ENCODE results near the gene SCARB1. TPM values are rescaled to one million over a fixed set of nuclear protein-coding genes. Genes with fewer than 3 reads are reported as not detected.

The SCARB1 gene
- total RNA-seq, 1 experiment from 2014 or later, result 359 TPM

DNA sequence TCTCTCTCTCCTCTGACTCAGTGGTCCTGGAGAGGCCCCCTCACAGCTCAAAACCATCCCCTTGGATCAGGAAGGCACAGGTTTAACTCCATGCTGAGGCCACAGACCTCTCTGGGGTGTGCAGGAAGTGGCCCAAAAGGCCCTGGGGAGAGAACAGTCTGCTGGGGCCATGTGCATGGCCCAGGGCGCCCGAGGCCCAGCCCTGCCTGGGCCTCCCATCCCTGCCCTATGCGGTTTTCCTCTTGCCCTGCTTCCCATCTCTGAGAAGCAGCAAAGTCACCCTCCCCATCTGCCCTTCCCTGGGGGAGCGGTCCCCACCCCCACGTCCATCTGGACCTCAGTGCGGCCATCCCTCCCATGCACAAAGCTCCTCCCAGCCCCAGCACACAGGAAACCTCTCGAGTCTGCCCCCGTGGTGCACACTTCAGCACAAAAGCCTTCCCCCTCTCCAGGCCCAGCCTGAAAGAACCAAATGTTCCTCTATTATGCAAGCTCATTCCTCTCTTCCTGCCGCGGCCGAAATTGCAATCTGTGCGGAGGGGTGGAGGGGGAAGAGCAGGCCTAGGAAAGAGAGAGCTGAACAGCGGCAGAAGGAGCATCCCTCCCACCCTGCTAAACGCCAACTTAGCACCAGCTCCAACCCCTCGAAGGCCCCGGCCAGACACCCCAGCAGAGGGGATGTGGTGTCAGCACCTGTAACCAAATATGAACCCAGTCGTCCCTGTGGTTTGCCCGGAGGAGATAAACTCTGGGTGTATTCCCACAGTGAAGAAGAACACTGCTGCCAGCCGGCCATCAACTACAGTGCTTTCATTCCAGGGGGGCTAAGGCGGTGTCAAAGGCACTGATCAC is 108.5 kb downstream of the SCARB1 start:
- H3K4me1 ChIP-seq (ENCODE audit: control insufficient read depth, insufficient read depth, low read length), result peaks cover 34% of the 10 kb centered on the region
- BruUV-seq (replicated peaks), result no TSS peak
- H3K27me3 ChIP-seq (ENCODE audit: control insufficient read depth, insufficient read depth, low read length), result no peaks in the 10 kb centered on the region
- H3K9me3 ChIP-seq (ENCODE audit: control insufficient read depth, insufficient read depth, low read depth, low read length), result peaks cover 8% of the 10 kb centered on the region; the same call in 1 of the 2 replicates
- ChIA-PET POLR2A (interaction anchor here (0.6 kb wide), 2 partner anchors 54 to 76 kb away, joined by 3 read pairs; no protein-coding TSS in a partner anchor), CTCF (interaction anchor here (1.0 kb wide), 1 partner anchor 15 kb away, joined by 3 read pairs; no protein-coding TSS in a partner anchor)
- H3K4me3 ChIP-seq (ENCODE audit: low read depth in 2 of 2, low read length in 2 of 2), result no peak overlapping the region
- TF ChIP-seq TCF7L2 (IDR thresholded peaks at IDR 0.05; ENCODE audit: low read depth, low read length) (no peak), SIN3A (IDR thresholded peaks at IDR 0.05; ENCODE audit: borderline replicate concordance, insufficient read depth, low read depth, low read length) (no peak), POLR2AphosphoS5 (IDR thresholded peaks at IDR 0.05; ENCODE audit: low read depth, low read length) (no peak)
- TF ChIP-seq, protein P1, sequence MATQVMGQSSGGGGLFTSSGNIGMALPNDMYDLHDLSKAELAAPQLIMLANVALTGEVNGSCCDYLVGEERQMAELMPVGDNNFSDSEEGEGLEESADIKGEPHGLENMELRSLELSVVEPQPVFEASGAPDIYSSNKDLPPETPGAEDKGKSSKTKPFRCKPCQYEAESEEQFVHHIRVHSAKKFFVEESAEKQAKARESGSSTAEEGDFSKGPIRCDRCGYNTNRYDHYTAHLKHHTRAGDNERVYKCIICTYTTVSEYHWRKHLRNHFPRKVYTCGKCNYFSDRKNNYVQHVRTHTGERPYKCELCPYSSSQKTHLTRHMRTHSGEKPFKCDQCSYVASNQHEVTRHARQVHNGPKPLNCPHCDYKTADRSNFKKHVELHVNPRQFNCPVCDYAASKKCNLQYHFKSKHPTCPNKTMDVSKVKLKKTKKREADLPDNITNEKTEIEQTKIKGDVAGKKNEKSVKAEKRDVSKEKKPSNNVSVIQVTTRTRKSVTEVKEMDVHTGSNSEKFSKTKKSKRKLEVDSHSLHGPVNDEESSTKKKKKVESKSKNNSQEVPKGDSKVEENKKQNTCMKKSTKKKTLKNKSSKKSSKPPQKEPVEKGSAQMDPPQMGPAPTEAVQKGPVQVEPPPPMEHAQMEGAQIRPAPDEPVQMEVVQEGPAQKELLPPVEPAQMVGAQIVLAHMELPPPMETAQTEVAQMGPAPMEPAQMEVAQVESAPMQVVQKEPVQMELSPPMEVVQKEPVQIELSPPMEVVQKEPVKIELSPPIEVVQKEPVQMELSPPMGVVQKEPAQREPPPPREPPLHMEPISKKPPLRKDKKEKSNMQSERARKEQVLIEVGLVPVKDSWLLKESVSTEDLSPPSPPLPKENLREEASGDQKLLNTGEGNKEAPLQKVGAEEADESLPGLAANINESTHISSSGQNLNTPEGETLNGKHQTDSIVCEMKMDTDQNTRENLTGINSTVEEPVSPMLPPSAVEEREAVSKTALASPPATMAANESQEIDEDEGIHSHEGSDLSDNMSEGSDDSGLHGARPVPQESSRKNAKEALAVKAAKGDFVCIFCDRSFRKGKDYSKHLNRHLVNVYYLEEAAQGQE (IDR thresholded peaks at IDR 0.05; ENCODE audit: insufficient read depth in 1 of 2, low read depth in 2 of 2, low read length in 1 of 2), result no peak
- TF ChIP-seq, protein P2, sequence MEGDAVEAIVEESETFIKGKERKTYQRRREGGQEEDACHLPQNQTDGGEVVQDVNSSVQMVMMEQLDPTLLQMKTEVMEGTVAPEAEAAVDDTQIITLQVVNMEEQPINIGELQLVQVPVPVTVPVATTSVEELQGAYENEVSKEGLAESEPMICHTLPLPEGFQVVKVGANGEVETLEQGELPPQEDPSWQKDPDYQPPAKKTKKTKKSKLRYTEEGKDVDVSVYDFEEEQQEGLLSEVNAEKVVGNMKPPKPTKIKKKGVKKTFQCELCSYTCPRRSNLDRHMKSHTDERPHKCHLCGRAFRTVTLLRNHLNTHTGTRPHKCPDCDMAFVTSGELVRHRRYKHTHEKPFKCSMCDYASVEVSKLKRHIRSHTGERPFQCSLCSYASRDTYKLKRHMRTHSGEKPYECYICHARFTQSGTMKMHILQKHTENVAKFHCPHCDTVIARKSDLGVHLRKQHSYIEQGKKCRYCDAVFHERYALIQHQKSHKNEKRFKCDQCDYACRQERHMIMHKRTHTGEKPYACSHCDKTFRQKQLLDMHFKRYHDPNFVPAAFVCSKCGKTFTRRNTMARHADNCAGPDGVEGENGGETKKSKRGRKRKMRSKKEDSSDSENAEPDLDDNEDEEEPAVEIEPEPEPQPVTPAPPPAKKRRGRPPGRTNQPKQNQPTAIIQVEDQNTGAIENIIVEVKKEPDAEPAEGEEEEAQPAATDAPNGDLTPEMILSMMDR (IDR thresholded peaks at IDR 0.05), result no peak
- intact Hi-C loops (cut with micrococcal nuclease; ENCODE audit: unreplicated experiment), result no loop called here
- peak overlapping the region; percentile 74 for H3K27ac ChIP-seq (ENCODE audit: low read length)
- in situ Hi-C loops (cut with HindIII; ENCODE audit: low pct_unique_long_range_greater_than_20kb, low sequenced_read_pairs), result no loop called here
- ATAC-seq, result peak; percentile 37
- no peak for DNase-seq (ENCODE audit: low read depth, low spot score)
- no peaks in the 10 kb centered on the region for H3K36me3 ChIP-seq (ENCODE audit: control insufficient read depth, insufficient read depth, low read length)

DNA sequence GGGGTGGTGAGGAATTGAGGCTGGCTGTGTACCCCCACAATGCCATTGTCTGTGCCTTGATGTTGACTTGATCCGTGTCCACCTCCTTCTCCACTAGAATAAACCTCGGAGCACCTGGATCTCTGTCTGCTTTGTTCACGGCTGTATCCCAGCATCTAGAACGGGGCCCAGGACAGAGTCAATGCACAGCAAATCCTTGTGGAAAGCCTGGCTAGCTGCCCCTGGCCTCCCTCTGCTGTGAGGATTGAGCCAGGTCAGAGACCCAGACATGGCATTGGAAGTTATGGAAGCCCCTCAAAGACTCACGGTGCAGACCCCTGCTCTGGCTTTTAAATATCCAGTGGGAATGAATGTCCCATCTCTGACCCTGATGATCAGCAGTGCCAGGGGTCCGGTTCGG is 109.2 kb downstream of the SCARB1 start:
- Histone ChIP-seq H3K4me3 (ENCODE audit: low read depth in 2 of 2, low read length in 2 of 2) (no peak overlapping the region), H3K36me3 (ENCODE audit: control insufficient read depth, insufficient read depth, low read length) (no peaks in the 10 kb centered on the region), H3K4me1 (ENCODE audit: control insufficient read depth, insufficient read depth, low read length) (peaks cover 34% of the 10 kb centered on the region), H3K27ac (ENCODE audit: low read length) (peak overlapping the region; percentile 74), H3K27me3 (ENCODE audit: control insufficient read depth, insufficient read depth, low read length) (no peaks in the 10 kb centered on the region), H3K9me3 (ENCODE audit: control insufficient read depth, insufficient read depth, low read depth, low read length) (peaks cover 8% of the 10 kb centered on the region; the same call in 1 of the 2 replicates)
- ATAC-seq (no peak), DNase-seq (ENCODE audit: low read depth, low spot score) (no peak)
- BruUV-seq (replicated peaks), result no TSS peak
- TF ChIP-seq, protein P2 (IDR thresholded peaks at IDR 0.05), result no peak
- TF ChIP-seq SIN3A (IDR thresholded peaks at IDR 0.05; ENCODE audit: borderline replicate concordance, insufficient read depth, low read depth, low read length), result no peak
- intact Hi-C loops (cut with micrococcal nuclease; ENCODE audit: unreplicated experiment) (no loop called here), in situ Hi-C loops (cut with HindIII; ENCODE audit: low pct_unique_long_range_greater_than_20kb, low sequenced_read_pairs) (no loop called here)
- ChIA-PET POLR2A (interaction anchor here (0.6 kb wide), 1 partner anchor 75 kb away, joined by 3 read pairs; no protein-coding TSS in a partner anchor), CTCF (no interaction called here)

Data from Panc1 (cell line).